KBM-7 (cell line): ENCODE results near the gene ZNHIT3.
A peak's percentile ranks its signal among the peaks of the same experiment; 100 is the strongest.
"Not testable (repeated sequence)": the region's sequence is repeated elsewhere in the genome, so short reads cannot be mapped to it uniquely, and the experiment has no call there.

ENCODE experiments used
- DNase-seq: peaks from one replicate; pipeline ENCODE4 v3.0.0-alpha.2; 2015
- in situ Hi-C: fragments of 300-500 bp; cut with MboI; formaldehyde crosslinking; loops from 2 replicates; pipeline ENCODE4 v1.14.3; 2020; ENCODE audit warnings: low sequenced_read_pairs, low pct_unique_long_range_greater_than_20kb, mixed read lengths

ZNHIT3 gene

GRCh38 chr17:36486204-36487194, at the start of gene ZNHIT3:
ZNHIT3 (plus strand) TSS chr17:36486681; CDS start chr17:36486700, 19 bp downstream.
- peak; percentile 94 for DNase-seq
- in situ Hi-C loops: no loop called here

GRCh38 chr17:36441792-36442191, 44.7 kb upstream of the ZNHIT3 start:
- in situ Hi-C loops, DNase-seq: not testable (repeated sequence)

GRCh38 chr17:36443777-36444176, 42.7 kb upstream of the ZNHIT3 start:
- no peak for DNase-seq
- in situ Hi-C loops: no loop called here

GRCh38 chr17:36449997-36450396, 36.5 kb upstream of the ZNHIT3 start:
- in situ Hi-C loops, DNase-seq: not testable (repeated sequence)

- in situ Hi-C loops, DNase-seq: not testable (repeated sequence)
Observed at GRCh38 chr17:36452888-36453287, 33.6 kb upstream of the ZNHIT3 start.

- DNase-seq, in situ Hi-C loops: not testable (repeated sequence)
Observed at GRCh38 chr17:36457701-36458100, 28.8 kb upstream of the ZNHIT3 start.

- no peak for DNase-seq
- in situ Hi-C loops: no loop called here
Observed at GRCh38 chr17:36459045-36459444, 27.4 kb upstream of the ZNHIT3 start.

GRCh38 chr17:36459601-36460000, 26.9 kb upstream of the ZNHIT3 start:
- DNase-seq: no peak
- in situ Hi-C loops: no loop called here

GRCh38 chr17:36460265-36460937, 26.1 kb upstream of the ZNHIT3 start:
- in situ Hi-C loops: no loop called here
- DNase-seq: no peak

GRCh38 chr17:36461330-36462110, 25.0 kb upstream of the ZNHIT3 start:
- no peak for DNase-seq
- in situ Hi-C loops: no loop called here

GRCh38 chr17:36463916-36464764, 22.3 kb upstream of the ZNHIT3 start:
- in situ Hi-C loops: no loop called here

GRCh38 chr17:36464765-36465088, 21.8 kb upstream of the ZNHIT3 start:
- no peak for DNase-seq
- in situ Hi-C loops: no loop called here

More at GRCh38 chr17:36463916-36464764, 22.3 kb upstream of the ZNHIT3 start:
- peak; percentile 62 for DNase-seq

GRCh38 chr17:36468903-36469635, 17.4 kb upstream of the ZNHIT3 start:
- in situ Hi-C loops: no loop called here

GRCh38 chr17:36469733-36470132, 16.7 kb upstream of the ZNHIT3 start:
- in situ Hi-C loops: no loop called here
- no peak for DNase-seq

More at GRCh38 chr17:36468903-36469635, 17.4 kb upstream of the ZNHIT3 start:
- DNase-seq: no peak

GRCh38 chr17:36470499-36470898, 16.0 kb upstream of the ZNHIT3 start:
- DNase-seq: no peak
- in situ Hi-C loops: no loop called here

- DNase-seq: no peak
- in situ Hi-C loops: no loop called here
Observed at GRCh38 chr17:36474571-36474970, 11.9 kb upstream of the ZNHIT3 start.

GRCh38 chr17:36475346-36475970, 11.0 kb upstream of the ZNHIT3 start:
- no peak for DNase-seq
- in situ Hi-C loops: no loop called here

- DNase-seq: no peak
- in situ Hi-C loops: no loop called here
Observed at GRCh38 chr17:36481829-36482228, 4.7 kb upstream of the ZNHIT3 start.
